OCI-LY3 (cell line): Measurements from ENCODE around the gene DHCR7.

Experiments used
- CTCF ChIP-seq: fragments of 200-600, 300-600 bp; sonication (generic); IDR thresholded peaks from 2 replicates; pipeline ENCODE4 v1.5.1; 2014; ENCODE audit warnings: antibody characterized with exemption, low read length, low read depth
- EZH2phosphoT487 ChIP-seq: fragments of 200-600 bp; shearing (Covaris generic); IDR thresholded peaks from 2 replicates; pipeline ENCODE4 v1.6.1; 2018; ENCODE audit warnings: antibody characterized with exemption, mixed run types, low read depth

- TF ChIP-seq CTCF = no peak
- no peak for TF ChIP-seq EZH2phosphoT487
Observed at GRCh38 chr11:71399341-71399740, 48.9 kb downstream of the DHCR7 start.
